EH (cell line): Measurements from ENCODE around the gene CTNNA2.
"Not testable (repeated sequence)": the region's sequence is repeated elsewhere in the genome, so short reads cannot be mapped to it uniquely, and the experiment has no call there.

Source experiments
- DNase-seq: peaks from one replicate; pipeline ENCODE4 v3.0.0-alpha.2; 2015; ENCODE audit warnings: low read depth

CTNNA2 gene

DNA sequence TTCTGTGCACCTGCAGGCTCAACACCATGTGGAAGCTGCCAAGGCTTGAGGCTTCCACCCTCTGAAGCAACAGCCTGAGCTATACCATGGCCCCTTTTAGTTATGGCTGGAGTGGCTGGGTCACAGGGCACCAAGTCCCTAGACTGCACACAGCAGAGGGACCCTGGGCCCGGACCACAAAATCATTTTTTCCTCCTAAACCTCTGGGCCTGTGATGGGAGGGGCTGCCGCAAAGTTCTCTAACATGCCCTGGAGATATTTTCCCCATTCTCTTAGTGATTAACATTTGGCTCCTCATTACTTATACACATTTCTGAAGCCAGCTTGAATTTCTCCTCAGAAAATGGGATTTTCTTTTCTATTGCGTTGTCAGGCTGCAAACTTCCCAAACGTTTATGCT, 691.1 kb downstream of the CTNNA2 start:
- DNase-seq = not testable (repeated sequence)

- DNase-seq = no peak
Measured at GRCh38 chr2:80205498-80205897, 692.6 kb downstream of the CTNNA2 start.

DNA sequence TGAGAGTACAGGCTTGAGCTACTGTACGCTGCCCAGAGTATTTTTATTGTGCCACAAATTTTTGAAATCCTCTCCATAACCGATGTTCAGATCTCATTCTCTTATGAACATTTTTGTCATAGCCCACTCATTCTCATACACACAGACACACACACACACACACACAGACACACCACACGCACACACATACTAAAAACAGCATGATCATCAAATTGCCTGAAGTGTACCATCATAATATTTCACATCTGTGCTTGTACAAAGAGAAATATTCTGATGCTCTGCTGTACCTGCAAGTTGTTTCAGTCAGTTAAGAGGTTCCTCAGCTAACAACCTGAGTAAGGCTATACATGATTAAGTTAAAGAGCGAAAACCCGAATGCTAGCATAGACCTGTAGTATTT, 696.6 kb downstream of the CTNNA2 start:
- DNase-seq = no peak

DNA sequence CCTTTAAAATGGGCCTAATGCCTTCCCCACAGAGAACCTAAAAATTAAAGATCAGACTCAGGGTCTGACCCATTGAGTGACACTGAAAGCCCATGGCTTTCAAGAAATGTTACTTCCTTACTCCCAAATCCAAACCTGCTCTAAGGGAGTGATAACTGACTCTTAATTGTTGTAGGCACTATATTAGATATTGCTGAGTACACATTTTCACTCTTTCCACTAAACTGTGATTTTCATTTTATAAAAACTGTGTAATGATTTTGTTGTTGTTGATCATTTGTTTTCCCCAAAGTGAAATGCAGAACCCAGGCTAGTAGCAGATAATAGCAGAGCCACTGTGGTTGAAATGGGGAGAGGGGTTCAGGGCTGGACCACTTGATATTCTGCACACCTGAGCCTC, 704.6 kb downstream of the CTNNA2 start:
- no peak for DNase-seq

- no peak for DNase-seq
Measured at GRCh38 chr2:80222644-80223043, 709.8 kb downstream of the CTNNA2 start.

DNA sequence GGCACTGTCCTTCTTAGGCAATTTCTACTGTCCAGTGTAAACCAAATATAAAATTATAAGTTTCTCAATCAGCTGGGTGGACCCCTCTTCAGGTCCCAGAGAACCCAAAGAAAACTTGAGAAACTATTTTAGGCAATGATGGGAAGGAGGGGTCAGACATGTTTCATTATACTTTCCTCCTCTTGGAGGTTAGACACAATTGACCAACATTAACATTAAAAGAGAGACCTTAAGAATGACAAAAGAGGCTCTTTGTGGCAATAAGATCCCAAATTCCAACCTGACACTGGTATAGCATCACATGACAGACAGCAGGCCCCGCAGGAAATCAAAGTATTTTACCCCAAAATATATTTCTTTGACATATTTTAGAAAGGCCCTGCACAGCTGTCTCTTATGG, 718.6 kb downstream of the CTNNA2 start:
- no peak for DNase-seq

GRCh38 chr2:80233333-80233732, 720.5 kb downstream of the CTNNA2 start:
- no peak for DNase-seq

DNA sequence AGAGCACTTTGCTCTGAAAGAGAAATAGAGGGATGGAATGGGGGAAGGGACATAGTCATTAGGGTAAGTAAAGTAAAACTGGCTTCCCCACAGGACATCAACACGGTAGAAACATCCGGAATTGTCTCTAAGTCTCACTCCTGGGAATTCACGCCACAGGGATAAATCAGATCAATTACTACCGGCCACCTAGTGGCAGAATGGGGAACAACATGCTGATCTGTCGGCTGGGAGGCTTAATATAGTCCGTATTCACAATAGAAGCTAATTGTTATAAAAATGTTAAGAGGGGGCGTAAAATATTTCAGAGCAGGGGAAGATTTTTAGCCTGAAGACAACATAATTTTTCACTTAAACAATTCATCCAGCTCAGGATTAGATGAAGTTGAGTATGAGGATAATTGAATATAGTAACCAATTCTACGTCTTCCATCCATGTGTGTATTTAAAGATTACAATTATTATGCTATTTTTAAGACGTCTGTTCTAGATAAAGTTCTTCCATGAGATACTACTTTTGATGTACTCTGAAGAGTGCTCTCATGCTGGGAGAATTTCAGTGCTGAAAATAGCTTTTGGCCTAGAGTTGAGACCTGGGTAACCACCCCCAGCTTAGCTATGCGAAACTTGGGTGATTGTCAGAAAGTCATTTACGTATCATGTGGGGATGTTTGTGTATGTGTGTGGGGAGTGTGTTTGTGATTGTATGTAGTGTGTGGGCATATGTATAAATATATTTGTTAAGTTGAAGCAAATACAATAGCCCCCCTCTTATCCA, 726.0 kb downstream of the CTNNA2 start:
- DNase-seq = peak; percentile 49

DNA sequence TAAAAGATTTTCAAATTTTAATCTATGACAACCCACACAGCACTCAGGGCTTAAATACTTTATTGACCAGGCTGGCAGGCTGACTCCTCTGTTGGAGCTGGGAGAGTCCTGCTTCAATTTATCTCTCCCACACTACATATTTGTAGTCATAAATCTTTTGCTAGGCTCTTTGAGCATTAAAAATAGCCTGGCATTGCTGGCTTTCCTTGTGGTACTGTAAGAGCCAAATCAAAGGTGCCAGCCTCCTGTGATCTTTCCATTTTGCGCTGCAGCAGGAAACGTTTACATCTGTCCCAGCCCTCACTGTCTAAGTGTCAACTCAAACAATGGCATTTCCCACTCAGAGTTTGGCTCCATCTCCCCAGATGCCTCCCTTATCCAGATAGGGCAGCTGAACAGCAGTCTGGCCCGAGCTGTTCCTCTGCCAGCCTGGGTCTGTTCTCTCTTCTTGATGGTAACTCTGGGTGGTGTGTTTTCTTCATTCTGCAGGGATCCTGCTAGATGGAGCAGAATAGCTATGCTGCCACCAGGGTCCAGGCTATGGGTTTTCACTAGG, 729.6 kb downstream of the CTNNA2 start:
- no peak for DNase-seq

- no peak for DNase-seq
Measured at GRCh38 chr2:80244905-80245584, 732.2 kb downstream of the CTNNA2 start.

DNA sequence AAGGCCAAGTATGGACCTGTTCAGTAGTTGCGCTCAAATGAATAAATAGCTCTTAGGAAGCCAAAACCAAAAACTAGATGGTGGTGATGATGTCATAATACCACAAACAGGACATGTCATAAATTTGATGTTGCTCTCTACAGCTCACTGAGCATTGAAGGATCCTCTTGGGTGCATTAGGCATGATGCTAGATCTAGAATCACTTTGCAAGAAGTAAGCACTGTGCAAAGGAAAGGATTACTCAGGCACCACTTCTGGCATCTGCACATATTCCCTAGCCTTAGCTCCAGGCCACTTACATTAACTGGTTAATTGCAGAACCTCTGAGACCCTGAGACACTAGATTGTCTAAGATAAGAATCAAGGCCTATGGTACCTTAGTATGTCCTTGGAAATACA, 733.7 kb downstream of the CTNNA2 start:
- no peak for DNase-seq

DNA sequence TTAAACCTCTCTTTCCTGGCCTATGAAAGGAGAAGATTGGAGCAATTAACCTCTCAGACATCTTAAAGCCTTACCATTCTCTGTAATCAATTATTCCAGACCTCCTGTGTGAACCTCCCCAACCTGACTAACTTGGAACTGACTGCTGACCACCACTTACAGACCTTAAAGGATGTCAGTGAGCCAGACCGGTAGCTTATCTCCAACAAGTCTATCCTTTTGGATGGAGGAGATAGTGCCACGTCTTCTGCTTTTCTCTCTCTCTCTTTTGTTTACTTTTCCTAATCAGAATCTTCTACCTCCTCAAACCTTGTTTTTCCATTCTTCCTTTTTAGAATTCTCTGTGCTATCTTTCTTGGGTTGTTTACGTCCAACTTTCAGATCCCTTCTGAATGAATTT, 734.5 kb downstream of the CTNNA2 start:
- no peak for DNase-seq

DNA sequence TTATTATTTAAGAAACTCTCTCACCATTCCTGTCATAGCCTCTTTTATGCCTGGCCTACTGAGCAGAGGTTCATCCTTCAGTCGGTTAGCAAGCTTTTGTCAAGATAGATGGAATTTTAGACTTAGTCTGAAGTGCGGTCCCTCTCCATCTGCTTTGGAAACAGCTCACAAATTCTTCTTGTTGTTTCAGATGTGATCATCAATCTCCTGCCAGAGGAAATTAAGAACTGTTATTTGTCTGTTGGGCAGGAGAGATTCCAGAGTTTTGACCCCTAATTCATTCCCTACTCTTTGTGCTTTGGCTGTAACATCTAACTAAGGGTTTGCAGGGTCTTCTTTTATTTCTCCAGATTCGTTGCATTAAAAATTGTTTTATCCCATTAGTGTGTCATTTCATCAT, 735.3 kb downstream of the CTNNA2 start:
- DNase-seq = no peak

DNA sequence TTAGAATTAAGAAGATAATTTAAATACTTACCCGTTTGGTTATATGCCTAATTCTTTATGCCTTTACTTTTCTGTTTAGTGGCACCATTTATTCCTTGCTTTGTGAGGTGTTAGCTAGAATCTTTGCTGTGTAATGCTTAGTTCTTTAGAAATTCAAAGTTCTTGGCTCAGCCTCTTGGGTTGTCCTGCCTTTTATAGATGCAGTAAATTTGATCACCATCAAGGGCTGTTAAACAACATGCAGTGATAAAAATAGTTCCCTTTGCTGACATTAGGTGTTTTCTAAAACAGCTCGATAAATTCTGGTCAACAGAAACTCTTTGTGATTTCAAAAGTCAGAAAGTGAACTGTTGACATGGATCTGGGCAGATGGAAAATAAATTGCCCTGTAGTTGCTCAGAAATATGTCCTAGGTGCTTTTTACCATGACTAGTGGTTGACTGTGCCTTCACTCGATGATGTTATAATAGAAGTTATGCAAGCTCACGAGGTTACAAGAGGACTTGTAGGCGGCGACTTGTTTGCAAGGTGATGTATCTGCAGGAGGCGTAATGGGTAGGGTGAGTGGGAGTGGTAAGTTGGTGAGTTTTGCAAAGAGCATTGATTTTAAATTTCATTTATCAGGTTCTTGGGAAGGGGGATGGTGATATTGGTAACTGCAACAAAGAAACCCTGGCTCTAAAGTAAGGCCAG, 739.6 kb downstream of the CTNNA2 start:
- DNase-seq = no peak

- peak; percentile 30 for DNase-seq
Measured at GRCh38 chr2:80255918-80256781, 743.3 kb downstream of the CTNNA2 start.

GRCh38 chr2:80256782-80257167, 743.9 kb downstream of the CTNNA2 start:
- DNase-seq = no peak

GRCh38 chr2:80257450-80257849, 744.6 kb downstream of the CTNNA2 start:
- DNase-seq = no peak

DNA sequence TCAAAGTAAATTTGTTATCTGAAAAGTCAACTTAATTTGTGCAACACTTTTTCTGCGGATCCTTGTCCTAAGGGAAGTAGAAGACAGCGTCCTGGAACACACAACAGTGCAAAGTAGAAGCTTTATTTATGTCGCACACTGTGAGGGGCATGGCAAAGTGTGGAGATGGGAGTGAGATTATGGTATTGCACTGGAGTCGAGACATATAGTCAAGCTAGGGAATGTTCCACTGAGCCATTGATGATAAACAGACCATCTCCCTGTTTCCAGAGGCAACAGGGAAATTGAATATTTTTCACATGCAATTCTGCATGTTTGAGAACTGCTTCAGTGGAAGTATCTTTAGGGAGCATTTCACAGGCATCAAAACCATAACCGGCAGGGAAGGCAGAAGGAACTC, 745.5 kb downstream of the CTNNA2 start:
- no peak for DNase-seq

GRCh38 chr2:80258793-80259192, 745.9 kb downstream of the CTNNA2 start:
- DNase-seq = no peak

DNA sequence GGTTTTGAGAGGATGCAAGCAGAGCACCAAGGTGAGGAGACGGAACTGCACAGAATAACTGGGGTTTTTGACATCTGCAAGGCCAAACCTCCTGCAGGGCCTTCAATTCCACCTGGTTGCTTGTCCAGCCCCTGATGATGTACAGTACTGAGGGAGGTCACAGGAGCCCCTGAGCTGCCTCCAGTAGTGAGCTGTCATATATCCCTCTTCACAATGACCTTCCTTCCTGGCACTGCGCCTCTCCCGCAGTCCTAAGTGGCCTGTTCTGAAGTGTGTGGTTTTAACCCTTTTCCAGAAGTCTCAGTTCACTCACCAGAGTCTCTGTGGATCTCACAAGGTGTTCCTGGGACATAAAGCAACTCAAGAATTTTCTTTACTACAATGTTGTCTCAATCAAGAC, 746.4 kb downstream of the CTNNA2 start:
- no peak for DNase-seq

GRCh38 chr2:80266231-80266630, 753.4 kb downstream of the CTNNA2 start:
- no peak for DNase-seq

DNA sequence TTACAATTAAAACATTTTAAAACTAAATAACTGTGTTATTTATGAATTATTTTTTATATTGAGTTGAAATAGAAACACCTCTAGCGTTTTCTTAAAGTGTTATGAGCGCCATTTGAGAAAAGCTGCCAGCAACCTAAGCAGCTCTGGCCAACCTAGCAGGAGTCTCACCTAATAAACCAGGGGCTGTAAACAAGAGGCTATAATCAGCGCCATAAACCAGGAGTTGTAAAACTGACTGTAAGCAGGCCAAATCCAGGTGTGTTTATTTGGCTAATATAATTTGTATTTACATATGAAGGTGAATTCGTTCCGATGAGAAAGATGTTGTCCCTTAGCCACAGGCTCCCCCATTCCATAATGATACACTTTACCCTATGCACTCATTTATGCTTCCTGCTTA, 757.0 kb downstream of the CTNNA2 start:
- DNase-seq = no peak
